Measurements from ENCODE around the gene NOS1AP.

- TF ChIP-seq CTCF (IDR thresholded peaks at IDR 0.05) (no peak), POLR2A (IDR thresholded peaks at IDR 0.05; ENCODE audit: low read depth) (no peak), EP300 (IDR thresholded peaks at IDR 0.05) (no peak), POLR2AphosphoS5 (IDR thresholded peaks at IDR 0.05) (no peak)
Measured at GRCh38 chr1:162384601-162385279, 315.2 kb downstream of the NOS1AP start.

Measured in esophagus muscularis mucosa (tissue), 4 donors.